ENCODE measurements around the gene CREB3L2.

GRCh38 chr7:137930581-137930980 lies 71.3 kb downstream of the CREB3L2 start:
- TF ChIP-seq EP300 (IDR thresholded peaks at IDR 0.05) (no peak), CTCF (IDR thresholded peaks at IDR 0.05) (no peak)
